Measurements from ENCODE around the gene S100A7.

The S100A7 gene

GRCh38 chr1:153460551-153460950 is at the start of gene S100A7:
Gene S100A7 (minus strand): TSS chr1:153460651. CDS start chr1:153459013, 1,638 bp downstream.
- DNase-seq: no peak

DNA sequence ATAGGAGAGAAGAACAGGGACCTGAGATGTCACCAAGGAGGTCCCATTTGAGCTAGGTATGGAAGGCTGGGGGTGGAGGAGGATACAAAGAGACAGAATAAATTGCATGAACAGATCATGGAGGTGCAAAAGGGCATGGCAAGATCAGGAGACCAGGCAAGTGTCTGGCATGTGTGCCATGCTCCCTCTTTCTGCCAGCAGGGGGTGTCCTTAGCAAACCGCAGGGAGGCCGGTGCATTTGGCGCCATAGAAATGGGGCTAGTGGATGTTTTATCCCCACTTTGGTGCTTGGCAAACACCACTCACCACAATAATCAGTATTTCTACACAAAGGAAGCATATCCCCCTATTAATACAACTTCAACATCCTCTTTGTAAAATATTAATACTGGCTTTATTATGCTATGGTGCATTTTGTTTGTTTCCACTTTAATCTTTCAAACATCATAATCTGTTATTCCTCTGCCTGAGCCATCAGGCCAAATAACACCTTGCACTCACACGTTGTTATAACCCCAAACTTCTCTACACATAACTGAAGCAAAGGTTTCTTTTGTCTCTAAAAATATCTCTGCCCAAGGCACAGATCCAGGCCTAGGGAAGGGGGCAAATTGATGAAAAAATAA is 49.4 kb upstream of the S100A7 start:
- no peak for DNase-seq

- DNase-seq: no peak
Observed at GRCh38 chr1:153509036-153509435, 48.6 kb upstream of the S100A7 start.

DNA sequence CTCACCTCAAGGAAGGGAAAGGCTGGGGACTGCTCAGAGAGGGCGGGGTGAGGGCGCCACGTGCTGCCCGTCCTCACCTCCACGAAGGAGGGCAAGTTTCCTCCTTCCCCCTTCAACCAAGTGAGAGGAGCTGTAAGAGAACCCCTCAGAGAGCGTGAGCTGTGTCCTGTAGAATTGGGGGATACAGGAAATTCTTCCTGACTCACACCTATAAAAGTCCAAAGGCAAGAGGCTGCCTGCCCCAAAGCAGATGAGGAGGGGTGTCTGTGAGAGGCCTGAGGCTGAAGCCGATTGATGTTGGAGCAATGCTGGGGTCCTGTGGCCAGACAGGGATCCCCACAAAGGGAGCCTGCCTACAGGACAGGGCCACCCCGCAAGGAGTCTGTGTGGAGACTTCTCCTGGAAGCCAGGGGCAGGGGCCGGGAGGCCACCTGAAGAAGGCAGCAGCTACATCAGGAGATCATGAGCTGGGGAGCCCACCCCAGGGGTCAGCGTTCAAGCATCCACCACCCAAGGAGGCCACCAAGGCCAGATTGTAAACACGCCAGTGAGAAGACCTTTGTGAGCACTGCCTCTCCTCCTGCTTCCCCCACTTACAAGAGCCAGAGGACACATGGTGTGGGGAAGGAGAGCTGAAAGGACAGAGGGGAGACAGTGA is 47.6 kb upstream of the S100A7 start:
- DNase-seq: no peak

GRCh38 chr1:153506831-153507413 is 46.5 kb upstream of the S100A7 start:
- DNase-seq: no peak

GRCh38 chr1:153506386-153506785 is 45.9 kb upstream of the S100A7 start:
- no peak for DNase-seq

- DNase-seq: no peak
Observed at GRCh38 chr1:153505576-153505975, 45.1 kb upstream of the S100A7 start.

DNA sequence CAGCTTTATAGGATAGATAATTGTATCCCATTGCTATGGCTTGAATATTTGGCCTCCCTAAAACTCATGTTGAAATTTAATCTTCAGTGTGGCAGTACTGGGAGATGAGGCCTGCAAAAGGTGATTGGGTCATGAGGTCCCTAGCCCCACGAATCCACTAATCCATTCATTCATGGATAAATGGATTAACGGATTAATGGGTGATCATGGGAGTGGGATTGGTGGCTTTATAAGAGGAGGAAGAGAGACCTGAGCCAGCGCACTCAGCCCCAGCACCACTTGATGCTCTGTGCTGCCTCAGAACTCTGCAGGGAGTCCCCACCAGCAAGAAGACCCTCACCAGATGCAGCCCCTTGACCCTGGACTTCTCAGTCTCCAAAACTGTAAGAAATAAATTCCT is 43.3 kb upstream of the S100A7 start:
- no peak for DNase-seq

- DNase-seq: no peak
Observed at GRCh38 chr1:153498746-153499145, 38.3 kb upstream of the S100A7 start.

- DNase-seq: no peak
Observed at GRCh38 chr1:153495536-153495935, 35.1 kb upstream of the S100A7 start.

DNA sequence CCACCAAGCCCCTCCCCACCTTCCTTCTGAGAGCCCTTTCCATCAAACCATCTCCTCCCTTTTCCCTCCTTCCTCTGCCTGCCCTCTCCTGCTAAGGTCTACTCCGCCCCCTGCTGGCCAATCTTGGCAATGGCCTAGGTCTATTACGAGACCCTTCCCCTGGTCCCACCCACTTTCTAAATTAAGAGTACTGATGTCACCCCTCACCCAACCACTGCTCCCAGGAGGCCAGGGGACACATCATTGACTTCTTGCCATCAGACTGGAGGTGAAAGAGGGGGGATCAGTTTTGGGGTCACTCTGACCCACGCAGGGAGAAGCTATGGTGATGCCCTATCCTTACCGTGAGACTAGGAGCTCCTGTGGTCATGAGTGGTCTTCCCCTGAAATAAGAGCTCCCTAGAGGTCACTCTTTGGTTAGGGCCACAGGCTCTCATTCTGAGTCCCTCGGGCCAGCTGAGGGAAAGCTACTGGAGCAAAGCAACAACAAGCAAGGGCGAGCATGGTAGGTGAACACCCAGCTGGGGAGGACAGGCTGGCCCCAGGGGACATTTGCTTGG is 34.6 kb upstream of the S100A7 start:
- DNase-seq: peak; percentile 81

- DNase-seq: no peak
Observed at GRCh38 chr1:153493343-153493960, 33.0 kb upstream of the S100A7 start.

- DNase-seq: peak; percentile 69
Observed at GRCh38 chr1:153490272-153491051, 30.0 kb upstream of the S100A7 start.

- DNase-seq: no peak
Observed at GRCh38 chr1:153488731-153489130, 28.3 kb upstream of the S100A7 start.

DNA sequence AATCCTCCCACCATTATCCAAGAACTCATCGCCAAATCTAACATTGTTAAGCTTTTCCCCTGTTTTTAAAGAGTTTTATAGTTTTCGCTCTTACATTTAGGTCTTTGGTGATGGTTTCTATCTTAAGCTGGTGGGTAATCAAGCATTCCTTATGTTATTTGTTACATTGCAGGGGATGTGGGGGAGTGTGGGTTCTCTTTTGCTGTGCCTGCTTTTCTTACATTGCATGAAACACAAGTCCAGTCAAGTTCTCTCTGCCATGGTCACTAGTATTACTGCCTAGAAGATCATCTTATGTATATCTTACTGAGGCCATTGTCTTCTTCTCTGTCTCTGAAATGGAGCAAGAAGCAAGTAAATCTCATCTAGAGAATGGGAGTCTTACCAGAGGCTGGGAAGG is 27.3 kb upstream of the S100A7 start:
- DNase-seq: no peak

DNA sequence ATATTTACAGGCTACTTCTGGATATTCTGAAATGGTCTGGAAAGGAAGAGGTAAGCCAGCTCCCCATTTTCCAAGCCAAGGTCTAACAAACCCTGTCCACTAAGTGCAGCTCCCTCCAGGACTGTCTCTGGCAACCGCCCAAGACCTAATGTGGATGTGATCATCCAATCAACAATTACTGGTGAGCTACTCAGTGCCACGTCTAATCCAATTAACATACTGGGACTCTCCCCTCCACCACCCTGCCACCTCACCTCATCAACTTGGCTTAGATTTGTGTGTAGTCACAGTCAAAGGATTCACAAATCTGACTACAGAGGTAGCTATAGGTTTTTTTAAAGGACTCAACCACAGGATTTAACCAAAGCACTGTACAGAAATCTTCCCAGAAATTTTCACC is 25.4 kb upstream of the S100A7 start:
- peak; percentile 19 for DNase-seq

DNA sequence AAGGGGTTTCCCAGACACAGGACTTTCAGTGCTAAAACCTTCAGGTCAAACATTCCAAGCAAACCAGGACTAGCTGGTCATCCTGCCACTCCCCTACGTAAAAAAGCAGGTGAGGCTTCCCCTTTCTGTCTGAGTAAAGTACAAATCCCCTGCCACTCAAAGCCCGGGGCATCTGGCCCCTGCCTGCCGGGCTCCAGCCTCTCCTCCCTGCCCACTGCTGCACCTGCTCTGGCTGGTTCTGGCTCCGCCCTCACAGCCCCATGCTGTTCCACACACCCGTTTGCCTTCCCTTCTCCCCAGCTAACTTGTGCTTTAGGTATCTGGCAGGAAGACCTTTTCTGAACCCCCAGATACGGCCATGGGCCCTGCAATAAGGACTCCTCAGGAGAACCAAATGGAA is 23.3 kb upstream of the S100A7 start:
- peak; percentile 79 for DNase-seq

GRCh38 chr1:153481124-153481523 is 20.7 kb upstream of the S100A7 start:
- DNase-seq: no peak

DNA sequence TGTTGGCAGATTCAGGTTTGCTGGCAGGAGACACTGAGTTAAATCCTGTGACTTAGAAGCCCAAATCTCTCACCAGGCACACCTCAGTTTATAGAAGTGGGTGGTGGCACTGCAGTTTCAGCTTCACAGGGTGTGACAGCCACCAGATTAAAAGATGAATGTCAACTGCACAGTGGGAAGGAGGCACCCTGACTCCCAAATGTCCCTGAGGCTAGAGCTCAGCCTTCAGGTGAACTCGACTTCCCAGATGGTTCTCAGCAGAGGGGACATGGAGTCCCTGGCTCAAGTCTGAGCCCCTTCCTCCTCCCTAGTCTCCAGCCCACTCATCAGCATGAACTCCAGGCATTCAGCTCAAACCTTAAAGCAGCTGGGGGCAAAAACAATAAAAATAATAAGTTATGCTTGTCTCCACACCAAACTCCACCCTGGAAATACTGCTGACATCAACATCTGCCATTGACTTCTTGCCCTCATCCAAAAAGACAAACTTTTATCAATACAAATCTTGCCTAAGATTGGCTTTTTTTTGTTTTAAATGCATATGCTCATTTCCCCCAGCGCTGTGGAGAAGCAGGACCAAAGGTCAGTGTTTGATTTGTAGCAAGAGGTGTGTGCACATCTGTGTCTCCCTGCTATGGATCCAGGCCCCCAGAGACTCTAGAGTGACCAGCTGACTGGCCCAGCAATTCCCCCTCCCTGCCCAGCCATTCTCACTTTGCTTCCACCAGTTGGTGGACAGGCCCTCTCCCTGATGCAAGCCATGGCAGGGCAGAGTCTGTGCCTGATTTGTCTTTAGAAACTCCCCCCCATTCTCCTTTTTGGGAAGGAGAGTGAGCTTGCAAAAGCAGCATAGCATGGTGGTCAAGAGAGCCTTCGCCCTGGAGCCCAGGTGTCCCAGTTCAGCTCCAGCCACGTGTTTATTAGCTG is 18.5 kb upstream of the S100A7 start:
- no peak for DNase-seq

DNA sequence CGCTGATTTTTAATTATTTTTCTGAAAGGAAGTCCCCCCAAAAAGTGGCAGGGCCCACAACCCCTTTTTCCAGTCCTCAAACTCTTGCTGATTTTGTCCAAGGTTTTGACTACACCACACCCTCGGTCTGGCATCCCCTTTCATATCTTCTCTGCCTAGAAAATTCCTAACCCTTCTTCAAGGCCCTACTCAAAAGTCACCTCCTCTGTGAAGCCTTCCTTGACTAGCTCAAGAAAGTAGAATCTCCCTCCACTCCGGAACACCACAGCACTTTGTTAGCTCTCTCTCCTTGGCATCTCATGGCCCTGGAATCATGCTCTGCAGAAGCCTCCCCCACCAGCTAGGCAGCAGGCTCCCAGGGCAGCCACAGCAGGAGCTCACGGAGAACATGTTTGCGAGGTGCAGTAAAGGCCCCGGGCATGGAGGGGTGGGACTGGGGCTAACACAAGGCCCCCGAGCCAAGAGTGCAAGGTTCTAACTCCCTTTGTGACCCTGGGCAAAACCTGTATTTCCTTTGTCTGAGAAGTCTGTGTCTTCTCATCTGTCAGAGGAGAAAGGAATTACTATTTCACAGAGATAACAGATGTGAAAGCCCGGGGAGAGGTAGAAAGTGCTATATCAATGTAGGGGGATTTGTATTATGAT is 17.7 kb upstream of the S100A7 start:
- no peak for DNase-seq

GRCh38 chr1:153476491-153477093 is 16.1 kb upstream of the S100A7 start:
- DNase-seq: no peak
